Peyer's patch (tissue), 4 donors: ENCODE data around the gene CSNK1A1.

Experiments used
- CTCF ChIP-seq, 6 experiments: fragments of 450-650 bp in 4 of 6; fragments of 200-600 bp in 2 of 6; sonication (generic) in 1 of 6; IDR thresholded peaks; one replicate each; pipeline ENCODE4 v1.5.1; 2017 to 2019; ENCODE audit warnings: antibody characterized with exemption in 6 of 6, mild to moderate bottlenecking in 3 of 6, moderate library complexity in 1 of 6
- POLR2A ChIP-seq, 2 donors: fragments of 450-650 bp; IDR thresholded peaks; one replicate each; pipeline ENCODE4 v1.5.1; 2017; ENCODE audit warnings: antibody characterized with exemption in 2 of 2, mild to moderate bottlenecking in 2 of 2, moderate library complexity in 2 of 2

DNA sequence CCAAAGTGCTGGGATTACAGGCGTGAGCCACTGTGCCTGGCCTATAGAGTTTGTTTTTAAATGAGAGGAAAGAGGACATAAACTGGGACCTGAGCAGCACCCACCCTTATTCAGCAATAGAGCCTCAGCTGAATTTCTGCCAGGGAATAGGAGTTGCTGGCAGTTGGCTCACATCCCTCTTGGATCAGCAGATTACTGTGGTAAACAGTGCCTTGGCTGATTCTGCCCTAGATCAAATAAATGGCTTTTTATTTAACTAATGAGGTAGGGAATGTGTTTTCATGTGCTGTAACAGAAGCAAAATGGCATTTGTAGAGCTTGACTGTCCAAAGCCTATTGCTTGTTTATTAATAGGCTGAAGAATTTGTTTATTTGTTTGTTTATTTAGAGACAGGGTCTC is 32.2 kb upstream of the CSNK1A1 start:
- no peak for TF ChIP-seq CTCF (IDR thresholded peaks at IDR 0.05)
- no peak for TF ChIP-seq POLR2A (IDR thresholded peaks at IDR 0.05)
